ENCODE results near the gene MYCBPAP.

The MYCBPAP gene

GRCh38 chr17:50487213-50488096 lies 20.8 kb upstream of the MYCBPAP start:
- DNase-seq (ENCODE audit: low read depth in 2 of 2): peak in 1 of 2 donors; percentile 17

- no peak for DNase-seq (ENCODE audit: low read depth in 2 of 2)
Measured at GRCh38 chr17:50488880-50489279, 19.4 kb upstream of the MYCBPAP start.

GRCh38 chr17:50491505-50491904 lies 16.7 kb upstream of the MYCBPAP start:
- DNase-seq (ENCODE audit: low read depth in 2 of 2): no peak

- DNase-seq (ENCODE audit: low read depth in 2 of 2): no peak
Measured at GRCh38 chr17:50492214-50492613, 16.0 kb upstream of the MYCBPAP start.

- no peak for DNase-seq (ENCODE audit: low read depth in 2 of 2)
Measured at GRCh38 chr17:50493744-50494143, 14.5 kb upstream of the MYCBPAP start.

GRCh38 chr17:50495217-50495823 lies 12.9 kb upstream of the MYCBPAP start:
- no peak for DNase-seq (ENCODE audit: low read depth in 2 of 2)

GRCh38 chr17:50495918-50496317 lies 12.3 kb upstream of the MYCBPAP start:
- no peak for DNase-seq (ENCODE audit: low read depth in 2 of 2)

GRCh38 chr17:50498021-50498874 lies 10.0 kb upstream of the MYCBPAP start:
- no peak for DNase-seq (ENCODE audit: low read depth in 2 of 2)

GRCh38 chr17:50499270-50499669 lies 9.0 kb upstream of the MYCBPAP start:
- no peak for DNase-seq (ENCODE audit: low read depth in 2 of 2)

- no peak for DNase-seq (ENCODE audit: low read depth in 2 of 2)
Measured at GRCh38 chr17:50499721-50500120, 8.5 kb upstream of the MYCBPAP start.

GRCh38 chr17:50501054-50501453 lies 7.2 kb upstream of the MYCBPAP start:
- peak in 1 of 2 donors; percentile 29 for DNase-seq (ENCODE audit: low read depth in 2 of 2)

GRCh38 chr17:50502301-50502990 lies 5.8 kb upstream of the MYCBPAP start:
- DNase-seq (ENCODE audit: low read depth in 2 of 2): no peak

- DNase-seq (ENCODE audit: low read depth in 2 of 2): no peak
Measured at GRCh38 chr17:50505591-50506130, 2.6 kb upstream of the MYCBPAP start.

GRCh38 chr17:50506298-50506697 lies 1.9 kb upstream of the MYCBPAP start:
- no peak for DNase-seq (ENCODE audit: low read depth in 2 of 2)

GRCh38 chr17:50508573-50509460 lies 578 bp downstream of the MYCBPAP start:
- no peak for DNase-seq (ENCODE audit: low read depth in 2 of 2)

GRCh38 chr17:50511058-50511457 lies 2.8 kb downstream of the MYCBPAP start:
- DNase-seq (ENCODE audit: low read depth in 2 of 2): peak in 1 of 2 donors; percentile 22

- no peak for DNase-seq (ENCODE audit: low read depth in 2 of 2)
Measured at GRCh38 chr17:50513495-50513894, 5.3 kb downstream of the MYCBPAP start.

- no peak for DNase-seq (ENCODE audit: low read depth in 2 of 2)
Measured at GRCh38 chr17:50514388-50514787, 6.1 kb downstream of the MYCBPAP start.

- no peak for DNase-seq (ENCODE audit: low read depth in 2 of 2)
Measured at GRCh38 chr17:50514936-50515702, 6.9 kb downstream of the MYCBPAP start.

- DNase-seq (ENCODE audit: low read depth in 2 of 2): no peak
Measured at GRCh38 chr17:50517011-50517410, 8.8 kb downstream of the MYCBPAP start.

All from stimulated activated CD4-positive, alpha-beta T cell treated with anti-CD3 and anti-CD28 coated beads, Interleukin-1b, Interleukin-23, amount 100 ng/mL, for 4 hours (primary cell).